CD14-positive monocyte (primary cell): ENCODE results near the gene TMEM134. TPM values are rescaled to one million over a fixed set of nuclear protein-coding genes. Genes with fewer than 3 reads are reported as not detected.

ENCODE experiments used
- DNase-seq, 3 donors: peaks; one replicate each; pipeline ENCODE4 v3.0.0-alpha.2; 2011 to 2022
- H2AFZ ChIP-seq: 2 replicates; pipeline ENCODE4 v1.6.0; 2012; ENCODE audit warnings: mild to moderate bottlenecking, low read depth, low read length, inconsistent platforms; ENCODE audit not compliant: insufficient read depth, poor library complexity, severe bottlenecking
- H3K27ac ChIP-seq, 2 donors: 1 replicate in 1 of 2; 2 replicates in 1 of 2; pipeline ENCODE4 v1.5.1; 2012 to 2013; ENCODE audit warnings: low read length in 2 of 2, control low read depth in 1 of 2, inconsistent platforms in 1 of 2, low read depth in 1 of 2, mild to moderate bottlenecking in 1 of 2
- H3K27me3 ChIP-seq, 2 donors: one replicate each; pipeline versions ENCODE4 v1.6.0 to v1.6.1; 2011 to 2013; ENCODE audit warnings: low read length in 2 of 2; ENCODE audit not compliant: control insufficient read depth in 2 of 2, insufficient read depth in 2 of 2
- H3K36me3 ChIP-seq, 2 donors: replicated peaks in 1 of 2; 1 replicate in 1 of 2; 2 replicates in 1 of 2; pipeline versions ENCODE4 v1.5.1 to v1.6.1; 2012 to 2013; ENCODE audit warnings: low read length in 2 of 2, control low read depth in 1 of 2, inconsistent platforms in 1 of 2, mild to moderate bottlenecking in 1 of 2; ENCODE audit not compliant: insufficient read depth in 2 of 2, control insufficient read depth in 1 of 2
- H3K4me1 ChIP-seq, 2 donors: 1 replicate in 1 of 2; 2 replicates in 1 of 2; pipeline versions ENCODE4 v1.5.1 to v1.6.1; 2012 to 2013; ENCODE audit warnings: low read length in 2 of 2, control low read depth in 1 of 2, inconsistent platforms in 1 of 2, mild to moderate bottlenecking in 1 of 2, moderate library complexity in 1 of 2; ENCODE audit not compliant: insufficient read depth in 2 of 2, control insufficient read depth in 1 of 2
- H3K4me2 ChIP-seq: replicated peaks from 2 replicates; pipeline ENCODE3; 2012; ENCODE audit warnings: low read length, moderate library complexity, mild to moderate bottlenecking; ENCODE audit not compliant: poor library complexity, severe bottlenecking; ENCODE audit errors: extremely low read depth
- H3K4me3 ChIP-seq, 3 experiments: fragments of 200-600 bp in 1 of 3; sonication (generic) in 1 of 3; replicated peaks in 1 of 3; 1 replicate in 2 of 3; 2 replicates in 1 of 3; pipeline ENCODE4 v1.5.1; 2011 to 2013; ENCODE audit warnings: low read length in 3 of 3, mild to moderate bottlenecking in 3 of 3, control low read depth in 2 of 3, low read depth in 2 of 3, inconsistent platforms in 1 of 3, moderate library complexity in 1 of 3
- H3K79me2 ChIP-seq: 2 replicates; pipeline ENCODE4 v1.6.0; 2012; ENCODE audit warnings: mild to moderate bottlenecking, control low read depth, inconsistent platforms, low read length, moderate library complexity; ENCODE audit not compliant: insufficient read depth
- H3K9ac ChIP-seq: 2 replicates; pipeline ENCODE4 v1.6.0; 2017; ENCODE audit warnings: low read length, mild to moderate bottlenecking; ENCODE audit not compliant: insufficient read depth, poor library complexity, severe bottlenecking
- H3K9me3 ChIP-seq, 2 donors: replicated peaks in 1 of 2; 1 replicate in 1 of 2; 2 replicates in 1 of 2; pipeline versions ENCODE4 v1.5.1 to v1.6.1; 2012 to 2013; ENCODE audit warnings: low read length in 2 of 2, control low read depth in 1 of 2; ENCODE audit not compliant: control insufficient read depth in 1 of 2, insufficient read depth in 1 of 2
- H4K20me1 ChIP-seq: 2 replicates; pipeline ENCODE4 v1.6.0; 2012; ENCODE audit warnings: mild to moderate bottlenecking, low read length, control low read depth, moderate library complexity; ENCODE audit not compliant: insufficient read depth
- H3K27ac Mint-ChIP-seq, 7 donors: one replicate each; pipeline ENCODE4 v1.8.0; 2020; ENCODE audit warnings: mild to moderate bottlenecking in 7 of 7, mixed read lengths in 7 of 7, moderate library complexity in 6 of 7, inconsistent platforms in 2 of 7
- H3K27me3 Mint-ChIP-seq, 3 donors: one replicate each; pipeline ENCODE4 v1.8.0; 2021 to 2022; ENCODE audit warnings: low read depth in 3 of 3, mild to moderate bottlenecking in 3 of 3, mixed read lengths in 3 of 3, moderate library complexity in 3 of 3, inconsistent platforms in 1 of 3
- H3K36me3 Mint-ChIP-seq, 2 donors: one replicate each; pipeline ENCODE4 v1.8.0; 2020; ENCODE audit warnings: mixed read lengths in 2 of 2, inconsistent platforms in 1 of 2, mild to moderate bottlenecking in 1 of 2
- H3K4me1 Mint-ChIP-seq: one replicate; pipeline ENCODE4 v1.8.0; 2020; ENCODE audit warnings: mild to moderate bottlenecking, mixed read lengths
- H3K4me3 Mint-ChIP-seq, 2 donors: one replicate each; pipeline ENCODE4 v1.8.0; 2020; ENCODE audit warnings: mild to moderate bottlenecking in 2 of 2, mixed read lengths in 2 of 2, moderate library complexity in 1 of 2
- H3K9me3 Mint-ChIP-seq, 7 donors: one replicate each; pipeline ENCODE4 v1.8.0; 2020 to 2022; ENCODE audit warnings: mixed read lengths in 7 of 7, mild to moderate bottlenecking in 6 of 7, moderate library complexity in 6 of 7, inconsistent platforms in 2 of 7
- WGBS: methylation state at CpG from one replicate; pipeline ENCODE4 v1.1.5; 2013; ENCODE audit warnings: missing lambda C conversion rate; ENCODE audit not compliant: insufficient coverage; 5-methylcytosine and 5-hydroxymethylcytosine counted together
- intact Hi-C, 2 donors: fragments of 100-400 bp; cut with micrococcal nuclease; formaldehyde crosslinking; loops; one replicate each; pipeline versions ENCODE4 v1.15.0 to v1.15.1; 2023
- polyA plus RNA-seq, 3 donors: library from polyadenylated mRNA; depleted of rRNA in 1 of 3; unstranded in 2 of 3; stranded (reverse) in 1 of 3; fragments of 300-500 nt in 2 of 3; fragments of >200 nt in 1 of 3; fragmentation: Illumina TruSeq in 2 of 3; gene quantifications; 1 replicate in 2 of 3; 2 replicates in 1 of 3; pipeline ENCODE4 v1.2.3, GENCODE V29; 2012 to 2021
- TF ChIP-seq, protein P1 (sequence below): fragments of 200-600 bp; IDR thresholded peaks from one replicate; pipeline ENCODE4 v1.8.0; 2022; ENCODE audit warnings: antibody characterized with exemption, mild to moderate bottlenecking

TMEM134 gene
- polyA plus RNA-seq, 3 donors = 67.4 to 104 (median 76.8) TPM

DNA sequence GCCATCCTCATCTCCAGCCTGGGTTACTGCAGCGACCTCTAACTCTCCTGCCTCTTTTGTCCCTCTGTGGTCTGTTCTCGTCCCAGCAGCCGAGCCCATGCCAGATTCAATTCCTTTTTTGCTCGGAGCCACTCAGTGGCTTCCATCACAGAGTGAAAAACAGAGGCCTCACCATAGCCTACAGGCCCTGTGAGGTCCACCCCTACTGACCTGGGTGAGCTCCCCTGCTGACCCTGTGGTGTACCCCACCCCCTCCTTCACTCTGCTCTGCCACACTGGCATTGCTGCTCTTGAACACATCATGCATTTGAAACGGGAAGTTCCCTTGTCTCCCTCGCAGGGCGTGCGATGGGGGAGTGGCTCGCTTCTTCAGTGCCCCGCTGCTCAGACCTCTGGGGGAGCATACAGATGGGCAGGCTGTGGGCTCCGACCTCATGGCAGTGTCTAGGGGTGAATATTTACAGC lies 15.8 kb upstream of the TMEM134 start:
- Histone ChIP-seq H3K4me3 (peak overlapping the region in 1 of 3 experiments; percentile 80), H3K36me3 (peaks cover 22 to 36% of the 10 kb centered on the region in 2 donors), H3K27ac (peak overlapping the region; percentile 36 to 40), H3K4me2 (peak overlapping the region; percentile 62), H3K27me3 (no peaks in the 10 kb centered on the region), H3K4me1 (peaks cover 44 to 48% of the 10 kb centered on the region in 2 donors), H2AFZ (peak overlapping the region; percentile 47), H3K9ac (no peak overlapping the region), H4K20me1 (peaks cover 59% of the 10 kb centered on the region), H3K9me3 (no peaks in the 10 kb centered on the region), H3K79me2 (peaks cover 40% of the 10 kb centered on the region)
- peak overlapping the region; percentile 73 to 88 for H3K4me3 Mint-ChIP-seq
- peaks cover 37% of the 10 kb centered on the region in 2 donors for H3K36me3 Mint-ChIP-seq
- H3K9me3 Mint-ChIP-seq = peaks cover 0 to 7% (median 2%) of the 10 kb centered on the region in 7 donors
- H3K27me3 Mint-ChIP-seq = peaks cover 0 to 2% (median 0%) of the 10 kb centered on the region in 3 donors
- intact Hi-C loops = no loop called here
- H3K27ac Mint-ChIP-seq = peak overlapping the region; percentile 59 to 91 (median 88)
- WGBS = 0% methylated on average over 4 of the region's 11 CpGs
- TF ChIP-seq, protein P1, sequence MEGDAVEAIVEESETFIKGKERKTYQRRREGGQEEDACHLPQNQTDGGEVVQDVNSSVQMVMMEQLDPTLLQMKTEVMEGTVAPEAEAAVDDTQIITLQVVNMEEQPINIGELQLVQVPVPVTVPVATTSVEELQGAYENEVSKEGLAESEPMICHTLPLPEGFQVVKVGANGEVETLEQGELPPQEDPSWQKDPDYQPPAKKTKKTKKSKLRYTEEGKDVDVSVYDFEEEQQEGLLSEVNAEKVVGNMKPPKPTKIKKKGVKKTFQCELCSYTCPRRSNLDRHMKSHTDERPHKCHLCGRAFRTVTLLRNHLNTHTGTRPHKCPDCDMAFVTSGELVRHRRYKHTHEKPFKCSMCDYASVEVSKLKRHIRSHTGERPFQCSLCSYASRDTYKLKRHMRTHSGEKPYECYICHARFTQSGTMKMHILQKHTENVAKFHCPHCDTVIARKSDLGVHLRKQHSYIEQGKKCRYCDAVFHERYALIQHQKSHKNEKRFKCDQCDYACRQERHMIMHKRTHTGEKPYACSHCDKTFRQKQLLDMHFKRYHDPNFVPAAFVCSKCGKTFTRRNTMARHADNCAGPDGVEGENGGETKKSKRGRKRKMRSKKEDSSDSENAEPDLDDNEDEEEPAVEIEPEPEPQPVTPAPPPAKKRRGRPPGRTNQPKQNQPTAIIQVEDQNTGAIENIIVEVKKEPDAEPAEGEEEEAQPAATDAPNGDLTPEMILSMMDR = no peak
- H3K4me1 Mint-ChIP-seq = peaks cover 40% of the 10 kb centered on the region
- DNase-seq = peak; percentile 61 to 75 (median 65)

DNA sequence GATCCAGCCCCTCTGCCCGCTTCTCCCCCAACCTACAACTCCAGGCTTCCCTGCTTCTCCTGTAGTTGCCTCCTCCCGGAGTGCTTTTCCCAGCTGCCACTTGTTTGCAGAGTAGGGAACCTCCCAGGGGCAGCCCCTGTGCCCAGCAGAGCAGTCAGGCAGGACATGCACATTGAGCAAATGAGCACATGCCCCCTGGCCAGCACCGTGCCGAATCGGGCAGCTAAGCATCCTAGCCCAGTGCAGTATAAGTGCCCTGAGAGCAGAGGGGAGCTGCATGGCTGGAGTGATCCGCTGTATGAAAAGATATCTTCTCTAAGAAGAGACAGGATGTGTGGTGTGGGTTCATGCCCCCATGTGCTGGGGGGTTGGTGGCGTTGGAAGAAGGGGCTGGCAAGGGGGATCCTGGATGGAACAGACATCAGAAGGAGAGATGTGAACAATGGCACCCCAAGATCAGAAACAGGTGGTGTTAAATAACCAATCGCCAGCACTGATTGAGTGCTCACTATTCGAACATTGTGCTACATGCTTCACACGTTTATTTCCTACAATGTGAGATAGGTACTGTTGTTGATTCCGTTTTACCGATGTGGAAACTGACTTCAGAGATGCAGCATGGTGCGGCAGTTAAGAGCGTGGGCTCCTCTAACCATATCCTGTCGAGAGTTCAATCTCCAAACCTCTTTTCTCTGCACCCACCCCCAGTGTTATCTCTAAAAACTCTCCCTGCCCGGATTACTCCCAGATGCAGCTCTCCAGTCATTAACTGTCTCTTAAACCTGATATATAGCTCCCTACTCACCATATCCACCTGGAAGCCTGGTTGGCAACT lies 15.0 kb upstream of the TMEM134 start:
- Mint-ChIP-seq H3K9me3 (peaks cover 0 to 7% (median 2%) of the 10 kb centered on the region in 7 donors), H3K4me3 (peak overlapping the region; percentile 88), H3K4me1 (peaks cover 40% of the 10 kb centered on the region), H3K27me3 (peaks cover 2 to 3% (median 2%) of the 10 kb centered on the region in 3 donors), H3K27ac (peak overlapping the region; percentile 59 to 91 (median 88)), H3K36me3 (peaks cover 31% of the 10 kb centered on the region in 2 donors)
- H3K9me3 ChIP-seq = no peaks in the 10 kb centered on the region
- TF ChIP-seq, protein P1 = no peak
- H2AFZ ChIP-seq = no peak overlapping the region
- H3K4me3 ChIP-seq = peak overlapping the region in 1 of 3 experiments; percentile 80
- H3K27me3 ChIP-seq = no peaks in the 10 kb centered on the region
- no peak for DNase-seq
- H3K9ac ChIP-seq = no peak overlapping the region
- peaks cover 40% of the 10 kb centered on the region for H3K79me2 ChIP-seq
- peaks cover 44 to 48% of the 10 kb centered on the region in 2 donors for H3K4me1 ChIP-seq
- peak overlapping the region in 1 of 2 donors; percentile 36 for H3K27ac ChIP-seq
- intact Hi-C loops = loop anchor here in 1 of 2 donors (1.0 kb wide), 1 partner anchor 22 kb away; no protein-coding TSS in a partner anchor
- H4K20me1 ChIP-seq = peaks cover 51% of the 10 kb centered on the region
- H3K36me3 ChIP-seq = peaks cover 14 to 27% of the 10 kb centered on the region in 2 donors
- H3K4me2 ChIP-seq = peak overlapping the region; percentile 62
- 88% methylated on average over 11 of the region's 16 CpGs for WGBS
